Stimulated activated CD4-positive, alpha-beta T cell treated with anti-CD3 and anti-CD28 coated beads, Interleukin-12 subunit alpha, Interleukin-12 subunit beta, amount 100 ng/mL, for 4 hours (primary cell): ENCODE data around the gene DCHS1.

ENCODE experiments used
- DNase-seq: peaks from one replicate; pipeline ENCODE4 v3.0.0-alpha.2; 2020

Gene DCHS1

DNA sequence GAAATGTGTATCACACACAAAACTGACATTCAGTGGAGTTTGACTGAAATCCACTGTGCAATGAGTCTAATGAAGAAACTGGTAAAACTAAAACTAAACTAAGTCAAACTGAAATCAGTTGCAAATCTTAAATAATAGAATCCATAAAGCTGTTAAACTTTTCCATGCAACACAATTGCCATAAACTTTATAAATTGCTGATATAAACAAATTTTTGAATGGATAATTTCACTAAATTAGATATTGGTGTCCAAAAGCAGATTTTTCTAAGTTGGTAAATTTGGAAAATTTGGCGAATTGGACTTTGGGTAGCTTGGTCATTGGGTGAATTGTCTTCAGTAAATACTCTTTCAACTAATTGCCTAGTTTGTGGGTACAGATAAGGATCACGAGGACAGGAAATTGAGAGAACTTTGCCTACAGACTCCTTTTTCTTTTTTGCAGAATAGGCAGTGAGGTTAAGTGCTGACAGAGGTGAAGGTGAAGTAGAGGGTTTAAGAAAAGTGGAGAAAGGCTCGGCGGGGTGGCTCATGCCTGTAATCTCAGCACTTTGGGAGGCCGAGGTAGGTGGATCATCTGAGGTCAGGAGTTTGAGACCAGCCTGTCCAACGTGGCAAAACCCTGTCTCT lies 14.7 kb upstream of the DCHS1 start:
- no peak for DNase-seq

- DNase-seq, result no peak
Measured at GRCh38 chr11:6667733-6668374, 12.2 kb upstream of the DCHS1 start.

- no peak for DNase-seq
Measured at GRCh38 chr11:6666302-6667183, 10.9 kb upstream of the DCHS1 start.

DNA sequence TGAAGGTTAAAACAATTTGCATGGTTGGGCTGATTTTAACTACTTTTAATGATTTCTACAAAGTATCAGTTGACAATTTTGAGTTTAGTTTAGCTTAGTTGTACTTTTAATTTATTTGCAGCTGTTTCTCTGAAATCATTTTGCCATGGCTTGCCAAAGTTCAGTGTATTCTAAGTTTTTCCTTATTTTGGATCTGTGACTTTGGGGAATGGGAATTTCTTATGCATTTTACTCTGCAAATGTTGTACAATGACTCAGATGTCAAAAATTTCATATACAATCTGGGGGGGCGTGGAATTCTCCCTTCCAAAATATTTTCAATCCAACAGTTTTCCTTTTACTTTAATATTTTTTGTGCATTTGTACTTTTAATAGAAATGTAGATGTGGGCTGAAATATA lies 8.9 kb upstream of the DCHS1 start:
- DNase-seq, result no peak

- no peak for DNase-seq
Measured at GRCh38 chr11:6663794-6664469, 8.3 kb upstream of the DCHS1 start.

DNA sequence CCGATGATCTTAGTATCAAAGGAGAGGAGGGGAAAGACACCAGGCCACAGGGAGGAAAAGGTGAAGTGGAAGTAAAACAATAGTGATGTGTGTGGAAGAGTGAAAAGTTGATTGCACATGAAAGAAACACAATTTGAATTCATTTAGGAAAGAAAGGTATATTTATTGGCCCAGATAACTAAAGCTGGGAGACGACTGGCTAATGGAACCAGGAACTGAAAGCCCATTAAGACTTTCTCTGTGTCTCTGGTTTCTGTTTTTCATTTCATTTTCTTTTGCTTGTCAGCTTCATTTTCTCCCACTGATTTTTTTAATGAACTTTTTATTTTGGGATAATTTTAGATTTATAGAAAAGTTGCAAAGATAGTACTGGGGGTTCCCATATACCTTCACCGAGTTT lies 5.1 kb upstream of the DCHS1 start:
- no peak for DNase-seq

GRCh38 chr11:6658647-6659046 lies 3.0 kb upstream of the DCHS1 start:
- DNase-seq, result no peak

DNA sequence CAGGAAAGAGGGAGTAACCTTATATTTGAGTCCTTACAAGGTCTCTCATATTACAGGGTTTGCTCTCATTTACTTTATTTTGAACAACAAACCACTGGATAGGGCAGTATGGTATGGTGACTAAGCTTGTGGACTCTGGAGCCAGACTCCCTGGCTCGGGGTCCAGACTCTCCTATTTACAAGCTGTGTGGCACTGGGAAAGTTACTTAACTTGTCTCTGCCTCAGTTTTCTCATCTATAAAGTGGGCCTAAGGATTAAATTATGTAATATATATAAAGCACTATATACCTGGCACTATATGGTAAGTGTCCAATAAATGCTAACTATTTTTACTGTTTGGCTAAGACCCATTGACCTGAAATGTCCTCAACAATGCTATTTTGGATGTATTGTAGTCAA lies 1.7 kb upstream of the DCHS1 start:
- DNase-seq, result no peak

DNA sequence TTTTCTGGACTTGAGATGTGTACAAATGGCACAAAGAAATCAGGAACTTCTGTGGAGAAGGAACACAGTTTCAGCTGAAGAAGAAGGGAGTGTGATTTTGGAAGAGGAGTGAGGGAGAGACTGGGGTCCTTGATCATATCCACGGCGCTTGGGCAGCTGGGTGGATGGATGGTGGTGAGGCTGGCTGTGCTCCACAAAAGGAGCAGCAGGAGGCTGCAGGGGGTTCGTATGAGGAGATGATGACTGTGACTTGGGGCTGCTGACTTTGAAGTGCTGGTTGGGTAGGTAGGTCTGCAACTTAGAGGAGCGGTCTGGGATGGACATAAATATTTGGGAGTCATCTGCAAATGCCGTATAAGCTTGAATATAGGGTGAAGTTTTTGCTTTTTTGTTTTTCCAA lies 1.3 kb upstream of the DCHS1 start:
- DNase-seq, result no peak

DNA sequence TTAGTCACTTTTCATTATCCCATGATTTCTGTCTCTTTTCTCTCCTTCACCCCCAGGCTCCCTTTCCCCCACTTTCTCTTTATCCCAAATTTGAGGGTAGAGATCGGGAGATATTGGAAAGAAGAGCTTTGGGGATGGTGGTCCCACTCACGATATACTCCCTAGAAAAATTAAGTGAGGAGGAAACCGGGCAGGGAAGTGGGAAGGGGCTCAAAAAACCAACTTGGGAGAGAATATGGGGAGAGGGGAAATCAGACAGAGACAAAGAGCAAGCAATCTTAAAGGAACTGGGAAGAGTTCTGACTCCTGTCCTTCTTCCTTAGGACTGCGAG lies 941 bp upstream of the DCHS1 start:
- no peak for DNase-seq

DNA sequence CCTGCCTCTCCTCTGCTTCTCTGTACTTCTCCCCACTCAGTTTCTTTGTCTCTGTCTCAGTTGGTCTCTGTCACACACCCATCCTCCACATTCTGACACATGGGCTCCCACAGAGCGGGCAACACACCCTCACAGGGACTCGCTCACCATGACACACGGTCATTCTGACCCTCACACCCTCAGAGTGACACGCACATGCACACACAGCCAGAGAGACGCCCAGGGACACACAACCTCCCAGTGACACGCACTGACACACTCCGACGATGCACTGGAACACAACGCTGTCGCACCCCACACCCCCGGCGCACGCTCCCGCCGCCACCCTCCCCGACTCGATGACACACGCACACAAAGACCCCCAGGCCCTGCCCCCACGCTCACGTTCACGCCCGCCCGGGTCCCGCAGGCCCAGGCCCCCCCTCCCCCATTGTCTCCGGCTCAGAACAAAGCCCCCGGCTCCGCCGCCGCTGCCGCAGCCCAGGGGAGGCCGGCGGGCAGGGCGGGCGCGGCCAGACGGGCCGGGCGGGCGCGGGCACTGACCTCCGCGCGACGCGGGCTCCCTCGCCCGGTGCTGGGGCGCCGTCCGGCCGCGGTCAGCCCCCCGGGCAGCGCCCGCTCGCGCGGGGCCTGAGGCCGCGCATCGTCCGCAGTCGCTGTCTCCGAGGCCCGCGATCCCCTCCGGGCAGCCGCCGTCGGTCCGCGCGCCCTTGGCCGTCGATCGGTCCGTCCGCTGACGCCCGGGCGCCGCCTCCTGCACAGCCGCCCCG lies 404 bp downstream of the DCHS1 start:
- DNase-seq, result no peak

GRCh38 chr11:6654281-6655019 lies 1.2 kb downstream of the DCHS1 start:
- DNase-seq, result no peak

DNA sequence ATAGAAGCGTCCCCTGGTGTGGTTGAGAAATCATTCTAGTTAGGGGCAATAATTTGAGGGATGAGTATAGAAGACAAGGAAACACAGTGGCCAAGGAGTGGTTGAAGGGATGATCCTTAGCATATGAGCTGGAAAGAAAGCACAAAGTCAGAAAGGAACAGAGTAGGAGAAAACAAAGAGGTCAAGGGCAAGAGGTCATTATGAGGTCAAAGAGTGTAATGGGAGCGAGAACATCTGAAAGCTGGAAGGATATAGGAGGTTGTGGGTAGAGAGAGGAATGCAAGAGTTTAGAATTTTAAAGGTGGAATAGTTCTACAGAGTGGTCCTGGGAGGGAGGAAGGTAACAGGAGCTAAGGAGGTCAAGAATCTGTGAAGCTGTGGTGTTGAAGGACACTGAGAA lies 2.0 kb downstream of the DCHS1 start:
- DNase-seq, result no peak

GRCh38 chr11:6653097-6653496 lies 2.5 kb downstream of the DCHS1 start:
- DNase-seq, result no peak

GRCh38 chr11:6652182-6652581 lies 3.4 kb downstream of the DCHS1 start:
- no peak for DNase-seq

GRCh38 chr11:6650980-6651379 lies 4.6 kb downstream of the DCHS1 start:
- no peak for DNase-seq

DNA sequence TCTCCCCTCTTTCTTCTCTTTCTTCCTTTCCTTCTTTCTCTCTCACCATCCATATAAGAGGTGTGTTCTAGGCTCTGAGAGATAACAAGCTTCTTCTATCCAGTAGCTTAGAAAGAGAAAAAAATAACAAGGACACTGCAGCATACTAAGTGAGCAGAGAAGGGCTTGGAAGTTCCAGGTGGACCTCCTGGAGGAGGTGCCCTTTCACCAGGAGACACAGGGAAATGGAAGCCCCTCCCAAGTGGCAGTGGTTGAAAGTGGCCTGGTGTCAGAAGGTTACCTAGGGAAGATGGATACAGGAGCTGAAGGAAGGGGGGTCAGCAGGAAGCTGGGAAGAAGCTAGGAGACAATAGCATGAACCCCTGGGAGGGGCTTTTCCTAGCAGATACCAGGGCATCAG lies 5.5 kb downstream of the DCHS1 start:
- DNase-seq, result no peak

DNA sequence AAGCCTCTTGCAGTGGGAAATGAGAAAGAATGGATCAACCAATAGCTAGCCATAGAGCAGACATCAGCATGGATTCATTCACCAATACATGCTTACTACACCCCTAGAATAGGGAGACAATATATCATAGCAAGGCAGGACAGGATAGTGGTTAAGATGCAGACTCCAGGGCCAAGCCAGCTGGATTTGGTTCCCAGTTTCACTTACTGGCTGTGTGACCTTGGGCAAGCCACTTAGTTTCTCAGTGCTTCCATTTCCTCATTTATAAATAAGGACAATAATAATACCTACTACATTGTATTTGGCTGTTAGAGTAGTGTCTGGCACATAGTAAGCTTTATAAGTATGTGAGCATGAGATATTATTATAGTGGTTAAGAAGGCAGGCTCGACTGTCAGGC lies 7.1 kb downstream of the DCHS1 start:
- DNase-seq, result no peak

- DNase-seq, result no peak
Measured at GRCh38 chr11:6647836-6648235, 7.8 kb downstream of the DCHS1 start.

- DNase-seq, result peak; percentile 29
Measured at GRCh38 chr11:6646918-6647679, 8.5 kb downstream of the DCHS1 start.

GRCh38 chr11:6646576-6646917 lies 9.1 kb downstream of the DCHS1 start:
- no peak for DNase-seq

GRCh38 chr11:6646071-6646470 lies 9.5 kb downstream of the DCHS1 start:
- no peak for DNase-seq
